ENCODE measurements around the gene PRSS2. TPM values are rescaled to one million over a fixed set of nuclear protein-coding genes. Genes with fewer than 3 reads are reported as not detected.
A peak's percentile ranks its signal among the peaks of the same experiment; 100 is the strongest.
"Not testable (repeated sequence)": the region's sequence is repeated elsewhere in the genome, so short reads cannot be mapped to it uniquely, and the experiment has no call there.

The PRSS2 gene
- polyA plus RNA-seq (2012; ENCODE audit: low read depth, missing spikeins), result not detected

DNA sequence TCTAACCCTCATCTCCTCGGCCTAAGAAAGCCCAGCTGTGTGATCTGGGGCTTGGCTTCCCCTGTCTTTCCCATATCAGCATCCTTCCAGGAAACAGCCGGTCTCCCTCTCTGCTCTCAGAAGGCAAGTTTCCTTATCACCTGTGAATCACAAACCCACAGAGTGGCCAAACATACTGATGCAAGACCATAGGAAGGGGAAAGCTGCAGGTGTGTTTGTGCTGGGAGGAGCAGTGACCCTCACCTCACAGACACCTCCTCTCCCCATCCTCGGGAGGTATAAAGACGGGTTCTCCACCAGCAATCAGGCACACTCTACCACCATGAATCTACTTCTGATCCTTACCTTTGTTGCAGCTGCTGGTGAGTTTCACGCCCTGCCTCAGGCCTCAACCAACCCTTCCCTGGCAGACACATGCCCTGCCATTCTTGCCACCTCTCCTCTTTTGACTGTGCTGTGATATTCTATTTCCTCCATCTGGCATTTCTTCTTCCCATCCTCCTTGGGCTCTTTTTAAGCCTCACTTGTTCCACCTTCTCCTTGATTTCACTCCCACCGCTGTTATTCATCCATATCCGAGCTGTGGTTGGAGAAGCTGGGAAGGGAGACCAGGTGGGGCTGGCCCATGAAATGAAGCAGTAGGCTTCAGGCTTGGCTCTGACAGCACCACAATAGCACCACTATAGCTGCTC is at the start of gene PRSS2:
Gene PRSS2 (plus strand): TSS at position 310 of the 692 bp plus-strand sequence. CDS start 13 bp downstream, at position 323.
- no peak for TF ChIP-seq TAF1 (IDR thresholded peaks at IDR 0.05; ENCODE audit: low read depth, low read length)
- FAIRE-seq (no peak), DNase-seq (ENCODE audit: insufficient read length, low spot score) (no peak)

DNA sequence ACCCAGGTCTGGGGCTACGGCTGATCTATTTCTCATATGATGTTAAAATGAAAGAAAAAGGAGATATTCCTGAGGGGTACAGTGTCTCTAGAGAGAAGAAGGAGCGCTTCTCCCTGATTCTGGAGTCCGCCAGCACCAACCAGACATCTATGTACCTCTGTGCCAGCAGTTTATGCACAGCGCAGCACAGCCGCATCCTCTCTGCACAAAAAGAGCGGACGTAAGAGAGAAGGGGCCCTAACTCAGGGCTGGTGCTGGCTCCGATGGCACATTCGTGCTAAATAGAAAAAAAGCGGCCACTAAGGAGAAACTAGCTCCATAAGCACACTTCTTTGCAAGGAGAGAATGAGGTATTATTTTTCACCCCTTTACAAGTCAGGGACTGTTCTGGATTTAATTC is 49.8 kb upstream of the PRSS2 start:
- FAIRE-seq, result no peak
- no peak for TF ChIP-seq TAF1 (IDR thresholded peaks at IDR 0.05; ENCODE audit: low read depth, low read length)
- no peak for TF ChIP-seq SPI1 (IDR thresholded peaks at IDR 0.05; ENCODE audit: low read depth, low read length)
- TF ChIP-seq POLR2A (IDR thresholded peaks at IDR 0.05; ENCODE audit: low read depth, low read length), result no peak
- no peak for TF ChIP-seq POLR2AphosphoS5 (IDR thresholded peaks at IDR 0.05; ENCODE audit: low read depth, low read length)
- TF ChIP-seq POU2F2 (IDR thresholded peaks at IDR 0.05; ENCODE audit: low read depth, low read length), result no peak
- no peak for TF ChIP-seq PAX5 (IDR thresholded peaks at IDR 0.05; ENCODE audit: insufficient read depth, low read length, severe bottlenecking)

DNA sequence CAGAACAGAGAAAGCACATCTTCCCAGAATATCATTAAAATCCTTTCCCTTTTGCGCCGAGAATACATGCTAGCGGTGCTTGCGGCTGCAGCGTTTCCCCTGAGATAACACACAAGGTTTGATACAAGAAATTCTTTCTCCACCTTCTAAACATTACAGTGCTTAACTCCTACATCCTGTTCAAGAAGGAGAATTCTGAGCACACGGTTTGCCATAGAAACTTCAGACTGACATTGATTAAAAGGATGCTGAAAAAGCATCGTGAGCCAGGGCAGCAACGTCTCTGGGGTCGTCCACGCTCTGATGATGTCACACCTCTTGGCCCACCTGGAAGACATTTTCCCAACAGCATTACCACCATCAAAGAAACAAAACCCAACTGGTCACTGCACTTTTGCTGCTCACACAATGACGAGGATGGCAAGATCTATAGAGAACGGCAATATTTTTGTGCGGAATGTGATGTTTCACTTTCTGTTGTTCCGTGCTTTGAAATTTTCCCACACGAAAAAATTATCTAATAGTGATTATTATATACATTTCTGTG is 48.4 kb upstream of the PRSS2 start:
- FAIRE-seq (peak; percentile 89), DNase-seq (ENCODE audit: insufficient read length, low spot score) (no peak)
- TF ChIP-seq SPI1 (IDR thresholded peaks at IDR 0.05; ENCODE audit: low read depth, low read length) (no peak), POLR2A (IDR thresholded peaks at IDR 0.05; ENCODE audit: low read depth, low read length) (no peak), PAX5 (IDR thresholded peaks at IDR 0.05; ENCODE audit: insufficient read depth, low read length, severe bottlenecking) (no peak), POU2F2 (IDR thresholded peaks at IDR 0.05; ENCODE audit: low read depth, low read length) (no peak), TAF1 (IDR thresholded peaks at IDR 0.05; ENCODE audit: low read depth, low read length) (no peak), POLR2AphosphoS5 (IDR thresholded peaks at IDR 0.05; ENCODE audit: low read depth, low read length) (no peak)

More for the DNA sequence above, 49.8 kb upstream of the PRSS2 start:
- no peak for DNase-seq (ENCODE audit: insufficient read length, low spot score)

DNA sequence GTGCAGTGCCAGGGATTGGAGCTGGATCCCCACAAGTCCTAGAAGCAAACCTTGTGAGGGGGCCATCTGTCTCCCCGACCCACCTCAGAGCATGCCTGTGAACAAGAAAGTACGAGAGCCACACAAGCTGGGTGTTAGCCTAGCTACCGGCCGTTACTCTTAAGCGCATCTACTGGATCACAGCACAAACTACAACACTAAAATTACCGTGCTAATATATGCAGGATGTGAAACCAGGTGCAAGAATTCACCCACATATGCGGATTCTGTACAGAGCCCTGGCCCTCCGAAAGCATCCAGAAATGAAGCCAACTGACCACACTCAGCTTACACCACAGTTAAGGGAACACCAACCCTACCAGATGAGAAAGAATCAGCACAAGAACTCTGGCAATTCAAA is 37.5 kb upstream of the PRSS2 start:
- FAIRE-seq (peak; percentile 96), DNase-seq (ENCODE audit: insufficient read length, low spot score) (no peak)
- TF ChIP-seq POU2F2 (IDR thresholded peaks at IDR 0.05; ENCODE audit: low read depth, low read length), result peak; percentile 87
- peak; percentile 50 for TF ChIP-seq SPI1 (IDR thresholded peaks at IDR 0.05; ENCODE audit: low read depth, low read length)
- TF ChIP-seq TAF1 (IDR thresholded peaks at IDR 0.05; ENCODE audit: low read depth, low read length), result no peak

DNA sequence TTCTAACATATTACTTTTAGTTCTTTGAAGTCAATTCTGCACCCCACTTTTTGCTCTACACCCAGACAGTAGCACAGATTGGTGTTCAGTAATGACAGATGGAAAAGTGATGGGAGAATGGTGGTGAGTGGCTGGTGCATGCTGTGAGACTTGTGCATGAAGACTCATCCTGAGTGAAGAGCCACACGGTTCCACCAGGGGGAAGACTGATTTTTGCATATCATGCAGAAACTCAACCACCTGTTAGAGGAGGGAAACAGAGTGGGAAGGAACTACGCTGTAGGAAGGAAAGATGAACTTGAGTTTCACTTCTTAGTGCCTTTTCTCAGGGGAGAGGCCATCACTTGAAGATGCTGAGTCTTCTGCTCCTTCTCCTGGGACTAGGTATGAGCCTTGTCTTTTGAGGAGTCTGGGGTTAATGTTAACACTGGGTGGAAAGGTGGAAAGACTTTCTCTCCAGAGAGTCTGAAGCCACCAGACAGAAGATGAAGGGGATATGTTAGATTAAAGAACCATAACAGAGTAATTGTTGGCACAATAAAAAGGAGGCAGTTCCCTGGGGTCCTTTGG is 30.8 kb upstream of the PRSS2 start:
- DNase-seq (ENCODE audit: insufficient read length, low spot score) (no peak), FAIRE-seq (peak; percentile 89)
- TF ChIP-seq POU2F2 (IDR thresholded peaks at IDR 0.05; ENCODE audit: low read depth, low read length) (peak; percentile 94), SPI1 (IDR thresholded peaks at IDR 0.05; ENCODE audit: low read depth, low read length) (no peak)

DNA sequence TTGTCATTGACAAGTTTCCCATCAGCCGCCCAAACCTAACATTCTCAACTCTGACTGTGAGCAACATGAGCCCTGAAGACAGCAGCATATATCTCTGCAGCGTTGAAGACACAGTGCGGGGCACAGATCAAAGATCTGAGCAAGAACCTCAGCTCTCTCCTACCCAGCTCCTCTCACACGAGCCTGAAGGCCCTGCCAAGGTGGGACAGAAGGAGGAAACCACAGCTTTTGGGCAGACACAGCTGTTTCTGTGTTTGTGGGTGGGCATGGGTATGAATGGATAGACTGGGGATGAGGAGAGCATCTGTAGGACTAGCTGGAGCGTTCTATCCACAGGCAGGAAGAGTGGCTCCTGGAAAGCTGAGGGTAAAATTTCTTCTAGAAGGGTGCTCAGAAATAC is 30.0 kb upstream of the PRSS2 start:
- DNase-seq (ENCODE audit: insufficient read length, low spot score), result no peak
- TF ChIP-seq POLR2AphosphoS5 (IDR thresholded peaks at IDR 0.05; ENCODE audit: low read depth, low read length), result no peak
- TF ChIP-seq SPI1 (IDR thresholded peaks at IDR 0.05; ENCODE audit: low read depth, low read length), result no peak
- FAIRE-seq, result no peak

DNA sequence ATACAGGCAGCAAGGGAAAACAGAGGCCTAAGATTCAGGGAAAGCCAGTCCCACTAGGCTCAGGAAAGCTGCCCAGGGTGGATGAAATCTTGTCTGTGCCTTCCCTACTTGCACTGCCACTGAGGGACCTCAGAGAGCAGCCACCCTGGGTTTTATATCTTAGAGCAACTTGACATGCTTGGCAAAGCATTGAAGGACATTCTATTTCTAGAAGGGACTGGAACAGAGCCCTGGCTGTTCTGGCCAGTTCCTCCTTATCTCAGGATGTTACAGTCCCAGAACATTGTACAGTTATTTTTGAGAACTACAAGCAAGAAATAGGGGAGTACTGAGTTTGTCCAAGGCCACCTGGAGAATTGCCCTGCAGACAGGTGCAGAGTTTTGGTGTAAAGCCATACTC is 28.8 kb upstream of the PRSS2 start:
- not testable (repeated sequence) for FAIRE-seq; DNase-seq (ENCODE audit: insufficient read length, low spot score)

DNA sequence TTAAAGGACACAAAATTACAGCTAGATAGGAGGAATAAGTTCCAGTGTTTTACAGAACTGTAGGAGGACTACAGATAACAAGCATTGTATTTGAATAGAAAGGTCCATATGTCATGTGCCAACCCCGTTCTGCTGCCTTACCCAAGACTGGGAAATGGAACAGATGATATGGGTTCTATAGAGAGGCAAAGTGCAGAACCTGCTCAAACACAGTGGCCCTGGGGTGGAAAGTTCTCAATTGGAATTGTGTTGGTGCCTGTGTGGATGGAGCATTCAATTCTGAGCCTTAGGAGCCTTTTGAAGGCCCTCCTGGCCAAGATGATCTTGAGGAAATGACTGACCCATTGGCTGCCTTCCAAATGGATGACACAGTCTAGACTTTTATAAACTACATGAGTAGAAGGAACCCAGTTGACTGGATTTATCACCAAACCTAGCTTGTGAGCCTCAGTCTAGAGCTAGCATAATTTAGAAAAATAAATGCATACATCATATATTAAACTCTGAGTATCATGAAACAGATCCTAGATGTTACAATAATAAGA is 25.6 kb upstream of the PRSS2 start:
- TF ChIP-seq POLR2A (IDR thresholded peaks at IDR 0.05; ENCODE audit: low read depth, low read length), result no peak
- TF ChIP-seq POU2F2 (IDR thresholded peaks at IDR 0.05; ENCODE audit: low read depth, low read length), result no peak
- no peak for TF ChIP-seq TAF1 (IDR thresholded peaks at IDR 0.05; ENCODE audit: low read depth, low read length)
- TF ChIP-seq PAX5 (IDR thresholded peaks at IDR 0.05; ENCODE audit: insufficient read depth, low read length, severe bottlenecking), result no peak
- no peak for TF ChIP-seq SPI1 (IDR thresholded peaks at IDR 0.05; ENCODE audit: low read depth, low read length)
- TF ChIP-seq POLR2AphosphoS5 (IDR thresholded peaks at IDR 0.05; ENCODE audit: low read depth, low read length), result no peak
- FAIRE-seq, result no peak
- no peak for DNase-seq (ENCODE audit: insufficient read length, low spot score)

DNA sequence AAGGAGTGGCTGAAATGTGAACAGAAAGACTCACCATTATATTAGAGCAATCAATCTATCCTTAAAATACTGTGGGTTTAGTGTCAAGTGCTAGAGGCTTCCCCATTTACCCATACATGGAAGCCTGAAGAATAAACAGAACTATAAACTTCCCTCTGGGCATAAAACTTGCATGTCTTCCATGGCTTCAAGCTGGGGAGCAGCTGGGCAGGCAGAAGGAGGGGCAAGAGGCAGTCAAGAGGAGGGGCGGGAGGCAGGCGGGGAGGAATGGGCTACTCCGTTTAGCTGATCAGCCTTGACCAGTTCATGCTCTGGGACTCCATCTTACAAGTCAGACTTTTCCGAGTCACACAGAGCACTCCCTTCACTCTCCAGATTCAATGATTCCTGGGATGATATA is 25.0 kb upstream of the PRSS2 start:
- no peak for FAIRE-seq
- no peak for DNase-seq (ENCODE audit: insufficient read length, low spot score)
- no peak for TF ChIP-seq SPI1 (IDR thresholded peaks at IDR 0.05; ENCODE audit: low read depth, low read length)
- no peak for TF ChIP-seq POLR2AphosphoS5 (IDR thresholded peaks at IDR 0.05; ENCODE audit: low read depth, low read length)
- no peak for TF ChIP-seq PAX5 (IDR thresholded peaks at IDR 0.05; ENCODE audit: insufficient read depth, low read length, severe bottlenecking)
- TF ChIP-seq POLR2A (IDR thresholded peaks at IDR 0.05; ENCODE audit: low read depth, low read length), result no peak
- no peak for TF ChIP-seq POU2F2 (IDR thresholded peaks at IDR 0.05; ENCODE audit: low read depth, low read length)
- no peak for TF ChIP-seq TAF1 (IDR thresholded peaks at IDR 0.05; ENCODE audit: low read depth, low read length)

DNA sequence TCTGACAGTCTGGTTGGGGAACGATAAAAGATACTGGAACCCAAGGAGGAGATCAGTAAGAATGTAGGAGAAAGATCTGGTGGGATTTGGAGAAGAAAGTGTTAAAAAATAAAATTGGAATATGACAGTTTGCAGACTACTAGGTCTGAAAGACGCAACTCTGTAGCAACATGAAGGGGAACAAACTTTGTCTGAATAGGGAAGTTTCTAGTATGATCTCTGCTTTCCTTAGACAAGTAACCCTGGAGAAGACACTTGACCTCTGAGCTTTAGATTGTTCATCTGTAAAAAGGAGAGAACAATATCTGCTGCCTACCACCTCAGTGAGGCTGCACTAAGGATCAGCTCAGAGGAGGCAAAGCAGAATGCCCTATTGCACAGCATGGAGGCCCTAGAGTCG is 24.5 kb upstream of the PRSS2 start:
- no peak for TF ChIP-seq SPI1 (IDR thresholded peaks at IDR 0.05; ENCODE audit: low read depth, low read length)
- no peak for TF ChIP-seq PAX5 (IDR thresholded peaks at IDR 0.05; ENCODE audit: insufficient read depth, low read length, severe bottlenecking)
- no peak for TF ChIP-seq POLR2A (IDR thresholded peaks at IDR 0.05; ENCODE audit: low read depth, low read length)
- no peak for TF ChIP-seq POU2F2 (IDR thresholded peaks at IDR 0.05; ENCODE audit: low read depth, low read length)
- TF ChIP-seq TAF1 (IDR thresholded peaks at IDR 0.05; ENCODE audit: low read depth, low read length), result no peak
- no peak for TF ChIP-seq POLR2AphosphoS5 (IDR thresholded peaks at IDR 0.05; ENCODE audit: low read depth, low read length)
- no peak for DNase-seq (ENCODE audit: insufficient read length, low spot score)
- FAIRE-seq, result no peak

DNA sequence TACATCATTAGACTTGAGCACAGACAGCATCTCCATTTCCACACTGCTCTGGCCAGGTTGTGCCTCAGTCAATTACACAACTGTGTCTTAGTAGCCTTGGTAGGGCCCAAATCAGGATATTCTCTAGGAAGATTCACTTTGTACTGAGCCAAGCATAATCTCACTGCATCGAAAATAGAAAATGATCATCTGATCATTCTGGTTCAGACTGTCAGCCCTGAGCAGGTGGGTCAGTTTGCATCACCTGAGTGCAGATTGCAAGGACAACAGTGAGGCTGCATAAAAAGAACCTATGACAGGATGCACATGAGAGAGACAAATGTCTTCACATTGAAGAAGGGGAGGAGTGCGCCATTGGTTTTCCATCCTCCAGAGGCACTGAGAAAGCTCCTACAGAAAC is 22.4 kb upstream of the PRSS2 start:
- not testable (repeated sequence) for FAIRE-seq; DNase-seq (ENCODE audit: insufficient read length, low spot score)

Data from GM12891 (cell line).